LNCAP (cell line): ENCODE results near the gene KRT1.

Source experiments
- CTCF ChIP-seq: fragments of 450-650 bp; IDR thresholded peaks from 2 replicates; pipeline ENCODE4 v1.5.1; 2017; ENCODE audit warnings: mild to moderate bottlenecking

The KRT1 gene

GRCh38 chr12:52641468-52641867 is 38.7 kb downstream of the KRT1 start:
- TF ChIP-seq CTCF, result no peak

GRCh38 chr12:52637299-52637698 is 42.9 kb downstream of the KRT1 start:
- TF ChIP-seq CTCF, result no peak

GRCh38 chr12:52636592-52637258 is 43.5 kb downstream of the KRT1 start:
- no peak for TF ChIP-seq CTCF

- TF ChIP-seq CTCF, result no peak
These were observed 44.0 kb downstream of the KRT1 start for GRCh38 chr12:52636189-52636588.

- no peak for TF ChIP-seq CTCF
These were observed 45.7 kb downstream of the KRT1 start for GRCh38 chr12:52634266-52635056.

GRCh38 chr12:52633383-52633782 is 46.8 kb downstream of the KRT1 start:
- TF ChIP-seq CTCF, result no peak

GRCh38 chr12:52632656-52633055 is 47.6 kb downstream of the KRT1 start:
- no peak for TF ChIP-seq CTCF
